ENCODE measurements around the gene BTBD9.
"Not testable (repeated sequence)": the region's sequence is repeated elsewhere in the genome, so short reads cannot be mapped to it uniquely, and the experiment has no call there.

BTBD9 gene

GRCh38 chr6:38143191-38144150 is 496.3 kb downstream of the BTBD9 start:
- DNase-seq (ENCODE audit: low read depth), result no peak

GRCh38 chr6:38142178-38142902 is 497.4 kb downstream of the BTBD9 start:
- DNase-seq (ENCODE audit: low read depth), result no peak

- no peak for DNase-seq (ENCODE audit: low read depth)
These were observed 498.0 kb downstream of the BTBD9 start for GRCh38 chr6:38141716-38142115.

GRCh38 chr6:38141085-38141484 is 498.6 kb downstream of the BTBD9 start:
- no peak for DNase-seq (ENCODE audit: low read depth)

- no peak for DNase-seq (ENCODE audit: low read depth)
These were observed 501.4 kb downstream of the BTBD9 start for GRCh38 chr6:38138374-38138773.

- DNase-seq (ENCODE audit: low read depth), result no peak
These were observed 502.0 kb downstream of the BTBD9 start for GRCh38 chr6:38137608-38138265.

- no peak for DNase-seq (ENCODE audit: low read depth)
These were observed 503.2 kb downstream of the BTBD9 start for GRCh38 chr6:38136547-38136946.

- DNase-seq (ENCODE audit: low read depth), result no peak
These were observed 505.0 kb downstream of the BTBD9 start for GRCh38 chr6:38134704-38135088.

- DNase-seq (ENCODE audit: low read depth), result no peak
These were observed 505.6 kb downstream of the BTBD9 start for GRCh38 chr6:38133932-38134703.

- DNase-seq (ENCODE audit: low read depth), result no peak
These were observed 508.2 kb downstream of the BTBD9 start for GRCh38 chr6:38131527-38131965.

GRCh38 chr6:38127284-38127683 is 512.4 kb downstream of the BTBD9 start:
- no peak for DNase-seq (ENCODE audit: low read depth)

- not testable (repeated sequence) for DNase-seq (ENCODE audit: low read depth)
These were observed 515.4 kb downstream of the BTBD9 start for GRCh38 chr6:38124224-38124926.

- DNase-seq (ENCODE audit: low read depth), result no peak
These were observed 520.2 kb downstream of the BTBD9 start for GRCh38 chr6:38119516-38119915.

GRCh38 chr6:38118791-38119365 is 520.9 kb downstream of the BTBD9 start:
- no peak for DNase-seq (ENCODE audit: low read depth)
